ENCODE measurements around the gene KRT222. TPM values are rescaled to one million over a fixed set of nuclear protein-coding genes. Genes with fewer than 3 reads are reported as not detected.

The KRT222 gene
- total RNA-seq, 1 donor from 2014 or later = not detected

DNA sequence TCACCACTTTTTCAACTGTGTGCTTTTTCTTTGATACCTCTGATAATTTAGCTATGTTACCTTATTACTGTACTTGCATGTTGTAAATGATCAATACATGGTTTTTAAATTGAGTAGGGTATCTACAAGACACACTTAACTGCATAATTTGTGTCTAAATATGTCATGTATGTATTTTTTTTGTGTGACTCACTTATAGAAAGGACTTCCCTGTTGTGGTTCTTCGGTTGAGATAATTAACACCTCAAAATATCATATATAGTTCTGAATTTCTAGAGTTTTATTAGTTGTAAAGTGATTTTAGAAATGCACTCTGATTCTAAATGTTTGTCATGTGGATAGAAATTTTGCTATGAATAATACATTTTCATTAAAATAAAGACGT is 14.5 kb upstream of the KRT222 start:
- peaks cover 54% of the 10 kb centered on the region for H3K27me3 Mint-ChIP-seq
- DNase-seq = no peak
- no peaks in the 10 kb centered on the region for H3K36me3 Mint-ChIP-seq (ENCODE audit: low read depth)
- POLR2A ChIA-PET = no interaction called here
- no peak for TF ChIP-seq CTCF (IDR thresholded peaks at IDR 0.05)
- intact Hi-C loops (cut with micrococcal nuclease) = no loop called here
- CTCF ChIA-PET = no interaction called here
- H3K27ac Mint-ChIP-seq = no peak overlapping the region
- no peak for ATAC-seq (ENCODE audit: low read depth)
- H3K9me3 Mint-ChIP-seq = no peaks in the 10 kb centered on the region
- H3K4me1 Mint-ChIP-seq = no peaks in the 10 kb centered on the region
- H3K4me3 Mint-ChIP-seq = no peak overlapping the region

DNA sequence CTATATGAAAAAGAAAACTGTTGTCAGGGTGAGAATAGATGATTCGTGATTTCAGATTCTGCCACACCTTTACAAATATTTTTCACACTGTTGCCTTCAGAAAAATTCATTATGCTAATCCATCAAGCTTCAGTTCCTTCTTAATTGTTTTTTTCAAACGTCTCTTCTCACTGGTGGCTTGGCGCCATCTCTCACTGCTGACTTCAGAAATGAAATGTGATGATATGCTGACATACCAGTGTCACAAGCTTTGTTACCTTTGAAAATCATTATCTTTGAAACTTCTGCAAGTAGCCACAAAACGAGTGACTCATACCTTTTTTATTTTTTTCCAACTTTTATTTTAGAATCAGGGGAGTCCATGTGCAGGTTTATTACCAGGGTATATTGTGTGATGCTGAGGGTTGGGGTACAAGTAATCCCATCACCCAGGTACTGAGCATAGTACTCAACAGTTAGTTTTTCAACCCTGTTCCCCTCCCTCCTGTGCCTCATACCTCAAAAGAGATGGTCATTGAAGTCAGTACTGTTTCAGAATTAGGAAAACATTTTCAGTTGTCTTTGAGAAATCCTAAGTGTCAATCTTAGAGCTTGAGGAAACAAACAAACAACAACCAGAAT is 14.0 kb upstream of the KRT222 start:
- TF ChIP-seq CTCF (IDR thresholded peaks at IDR 0.05) = no peak
- no peak for DNase-seq
- ChIA-PET CTCF (no interaction called here), POLR2A (no interaction called here)
- Mint-ChIP-seq H3K36me3 (ENCODE audit: low read depth) (no peaks in the 10 kb centered on the region), H3K4me1 (no peaks in the 10 kb centered on the region), H3K9me3 (no peaks in the 10 kb centered on the region), H3K27ac (no peak overlapping the region), H3K4me3 (no peak overlapping the region), H3K27me3 (peaks cover 51% of the 10 kb centered on the region)
- intact Hi-C loops (cut with micrococcal nuclease) = no loop called here
- no peak for ATAC-seq (ENCODE audit: low read depth)

DNA sequence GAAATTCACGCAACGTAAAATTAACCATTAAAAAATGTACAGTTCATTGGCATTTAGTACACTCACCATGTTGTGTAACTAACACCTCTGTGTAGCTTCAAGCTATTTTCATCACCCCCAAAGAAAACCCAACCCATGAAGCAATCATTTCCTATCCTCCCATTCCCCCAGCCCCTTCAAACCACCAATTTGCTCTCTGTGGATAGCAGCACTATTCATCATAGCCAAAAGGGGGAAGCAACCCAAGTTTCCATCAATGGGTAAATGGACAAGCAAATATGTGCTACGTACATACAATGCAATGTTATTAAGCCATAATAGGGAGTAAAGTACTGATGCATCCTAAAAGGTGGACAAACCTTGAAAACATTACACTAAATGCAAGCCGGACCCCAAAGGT is 10.9 kb upstream of the KRT222 start:
- ATAC-seq (ENCODE audit: low read depth) = no peak
- DNase-seq = no peak
- no peaks in the 10 kb centered on the region for H3K4me1 Mint-ChIP-seq
- TF ChIP-seq CTCF (IDR thresholded peaks at IDR 0.05) = no peak
- POLR2A ChIA-PET = no interaction called here
- no peaks in the 10 kb centered on the region for H3K36me3 Mint-ChIP-seq (ENCODE audit: low read depth)
- H3K27me3 Mint-ChIP-seq = peaks cover 35% of the 10 kb centered on the region
- no peak overlapping the region for H3K27ac Mint-ChIP-seq
- intact Hi-C loops (cut with micrococcal nuclease) = no loop called here
- CTCF ChIA-PET = no interaction called here
- no peaks in the 10 kb centered on the region for H3K9me3 Mint-ChIP-seq
- no peak overlapping the region for H3K4me3 Mint-ChIP-seq

DNA sequence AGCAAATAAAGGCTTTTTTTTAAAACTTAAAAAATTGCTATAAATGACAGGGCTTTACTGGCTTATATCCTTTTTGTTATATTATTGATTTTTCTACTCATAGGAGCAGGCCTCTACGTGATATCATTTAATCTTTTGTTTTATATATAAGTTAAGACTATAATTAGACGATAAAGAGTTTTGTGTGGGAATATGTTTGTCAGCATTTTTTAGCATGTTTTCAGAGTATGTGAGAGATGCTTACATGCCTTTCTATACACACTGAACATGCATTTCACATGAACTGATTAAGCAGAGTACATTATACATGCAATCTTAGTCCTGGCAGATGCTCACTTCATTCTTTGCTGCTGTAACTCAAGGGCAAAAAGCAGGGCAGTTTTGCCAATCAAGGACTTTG is 7.7 kb upstream of the KRT222 start:
- intact Hi-C loops (cut with micrococcal nuclease) = no loop called here
- ATAC-seq (ENCODE audit: low read depth) (no peak), DNase-seq (no peak)
- no peaks in the 10 kb centered on the region for H3K36me3 Mint-ChIP-seq (ENCODE audit: low read depth)
- no peaks in the 10 kb centered on the region for H3K4me1 Mint-ChIP-seq
- no peak overlapping the region for H3K27ac Mint-ChIP-seq
- H3K27me3 Mint-ChIP-seq = peaks cover 17% of the 10 kb centered on the region
- no peak for TF ChIP-seq CTCF (IDR thresholded peaks at IDR 0.05)
- no peak overlapping the region for H3K4me3 Mint-ChIP-seq
- ChIA-PET CTCF (no interaction called here), POLR2A (interaction anchor here (0.6 kb wide), 1 partner anchor 976 kb away, joined by 3 read pairs; no protein-coding TSS in a partner anchor)
- H3K9me3 Mint-ChIP-seq = no peaks in the 10 kb centered on the region

GRCh38 chr17:40671282-40671681 is 6.3 kb upstream of the KRT222 start:
- no peak for TF ChIP-seq CTCF (IDR thresholded peaks at IDR 0.05)
- ChIA-PET CTCF (no interaction called here), POLR2A (no interaction called here)
- no peaks in the 10 kb centered on the region for H3K9me3 Mint-ChIP-seq
- no peak overlapping the region for H3K27ac Mint-ChIP-seq
- peaks cover 14% of the 10 kb centered on the region for H3K27me3 Mint-ChIP-seq
- no peak overlapping the region for H3K4me3 Mint-ChIP-seq
- no peaks in the 10 kb centered on the region for H3K4me1 Mint-ChIP-seq
- H3K36me3 Mint-ChIP-seq (ENCODE audit: low read depth) = no peaks in the 10 kb centered on the region
- DNase-seq = no peak
- ATAC-seq (ENCODE audit: low read depth) = no peak
- intact Hi-C loops (cut with micrococcal nuclease) = no loop called here
